ENCODE results near the gene LIPT2. TPM values are rescaled to one million over a fixed set of nuclear protein-coding genes. Genes with fewer than 3 reads are reported as not detected.

LIPT2 gene
- total RNA-seq, 1 experiment from 2014 or later: 8.2 TPM

DNA sequence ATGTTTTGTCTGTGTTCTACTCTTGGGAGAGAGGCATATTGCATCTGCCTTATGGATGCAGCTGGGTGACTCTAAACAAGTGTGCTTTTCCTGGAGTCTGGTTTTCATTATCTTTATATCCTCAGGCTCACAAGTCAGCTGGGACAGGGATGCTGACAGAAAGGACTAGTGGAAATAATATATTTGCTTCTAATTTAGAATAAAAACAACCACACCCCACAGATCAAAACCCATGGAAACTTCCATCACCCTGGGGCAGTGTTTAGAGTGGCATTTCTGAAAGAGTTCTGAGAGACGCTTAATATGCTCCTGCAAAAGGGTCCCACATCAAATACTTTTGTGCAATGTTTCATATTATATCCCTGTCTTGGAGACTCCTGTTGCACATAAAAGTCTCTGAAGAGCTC is 47.0 kb downstream of the LIPT2 start:
- Histone ChIP-seq H4K20me1 (ENCODE audit: control insufficient read depth, insufficient read depth, insufficient read length) (no peaks in the 10 kb centered on the region), H4K8ac (replicated peaks; ENCODE audit: insufficient read length, low read depth, low read length) (no peak overlapping the region), H3K14ac (ENCODE audit: insufficient read depth, low read length) (no peak overlapping the region), H3K18ac (ENCODE audit: insufficient read length, low read depth, low read length) (no peak overlapping the region), H2AFZ (ENCODE audit: low read length) (no peak overlapping the region), H3T11ph (ENCODE audit: low read length) (no peak overlapping the region), H2BK15ac (ENCODE audit: low read depth, low read length) (no peak overlapping the region), H2AK5ac (ENCODE audit: insufficient read length, low read length) (no peak overlapping the region), H3K9me3 (ENCODE audit: control insufficient read depth, low read depth, low read length) (no peaks in the 10 kb centered on the region), H2BK5ac (ENCODE audit: insufficient read length, low read length) (no peak overlapping the region), H3K79me1 (ENCODE audit: insufficient read depth, low read depth, low read length, poor library complexity, severe bottlenecking) (no peaks in the 10 kb centered on the region), H2BK120ac (ENCODE audit: low read depth, low read length, poor library complexity, severe bottlenecking) (no peak overlapping the region), H3K23me2 (ENCODE audit: insufficient read length, low read depth, low read length, poor library complexity, severe bottlenecking) (no peaks in the 10 kb centered on the region), H3K4me2 (ENCODE audit: insufficient read depth, insufficient read length, low read length) (no peak overlapping the region), H3K56ac (ENCODE audit: insufficient read length, low read depth, low read length) (no peak overlapping the region), H3K27ac (ENCODE audit: insufficient read length, low read depth, low read length) (no peak overlapping the region), H3K23ac (ENCODE audit: insufficient read length, low read depth, low read length) (no peak overlapping the region), H3K4ac (ENCODE audit: low read depth, low read length) (no peak overlapping the region), H3K4me1 (ENCODE audit: insufficient read depth, low read length) (no peaks in the 10 kb centered on the region), H3K79me2 (ENCODE audit: insufficient read depth, low read length) (no peaks in the 10 kb centered on the region), H3K9ac (ENCODE audit: extremely low read depth, insufficient read length, low read length) (no peak overlapping the region), H3K27me3 (ENCODE audit: insufficient read depth, low read length) (no peaks in the 10 kb centered on the region), H2BK12ac (ENCODE audit: insufficient read length, low read depth, low read length) (no peak overlapping the region), H4K5ac (ENCODE audit: insufficient read length, low read depth, low read length) (no peak overlapping the region), H2BK20ac (ENCODE audit: low read depth, low read length, poor library complexity, severe bottlenecking) (no peak overlapping the region), H4K91ac (ENCODE audit: insufficient read length, low read depth, low read length) (no peak overlapping the region)
- peaks cover 15 to 29% of the 10 kb centered on the region in 2 experiments for H3K4me1 Mint-ChIP-seq
- no peaks in the 10 kb centered on the region for H3K9me3 Mint-ChIP-seq
- DNase-seq: no peak
- no peaks in the 10 kb centered on the region for H3K36me3 Mint-ChIP-seq (ENCODE audit: insufficient read depth in 1 of 3, low read depth in 3 of 3)
- WGBS (ENCODE audit: extremely low coverage, insufficient read length, low lambda C conversion rate): no CpG with 5 or more reads among the region's 1 CpG
- TF ChIP-seq, protein P1, sequence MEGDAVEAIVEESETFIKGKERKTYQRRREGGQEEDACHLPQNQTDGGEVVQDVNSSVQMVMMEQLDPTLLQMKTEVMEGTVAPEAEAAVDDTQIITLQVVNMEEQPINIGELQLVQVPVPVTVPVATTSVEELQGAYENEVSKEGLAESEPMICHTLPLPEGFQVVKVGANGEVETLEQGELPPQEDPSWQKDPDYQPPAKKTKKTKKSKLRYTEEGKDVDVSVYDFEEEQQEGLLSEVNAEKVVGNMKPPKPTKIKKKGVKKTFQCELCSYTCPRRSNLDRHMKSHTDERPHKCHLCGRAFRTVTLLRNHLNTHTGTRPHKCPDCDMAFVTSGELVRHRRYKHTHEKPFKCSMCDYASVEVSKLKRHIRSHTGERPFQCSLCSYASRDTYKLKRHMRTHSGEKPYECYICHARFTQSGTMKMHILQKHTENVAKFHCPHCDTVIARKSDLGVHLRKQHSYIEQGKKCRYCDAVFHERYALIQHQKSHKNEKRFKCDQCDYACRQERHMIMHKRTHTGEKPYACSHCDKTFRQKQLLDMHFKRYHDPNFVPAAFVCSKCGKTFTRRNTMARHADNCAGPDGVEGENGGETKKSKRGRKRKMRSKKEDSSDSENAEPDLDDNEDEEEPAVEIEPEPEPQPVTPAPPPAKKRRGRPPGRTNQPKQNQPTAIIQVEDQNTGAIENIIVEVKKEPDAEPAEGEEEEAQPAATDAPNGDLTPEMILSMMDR (conservative IDR thresholded peaks at IDR 0.05): no peak
- no peak overlapping the region for H3K4me3 Mint-ChIP-seq
- H3K27ac Mint-ChIP-seq: no peak overlapping the region
- no peaks in the 10 kb centered on the region; the same call in 1 of the 2 replicates for H3K27me3 Mint-ChIP-seq (ENCODE audit: low read depth)

Measured in H9 (cell line).